CD4-positive, alpha-beta T cell treated with Interleukin-15 for 1 hour (primary cell): ENCODE results near the gene TMEM74B.
A peak's percentile ranks its signal among the peaks of the same experiment; 100 is the strongest.

ENCODE experiments used
- DNase-seq: peaks from one replicate; pipeline ENCODE4 v3.0.0-alpha.2; 2020

TMEM74B gene

GRCh38 chr20:1204576-1204975 lies 19.8 kb upstream of the TMEM74B start:
- no peak for DNase-seq

- no peak for DNase-seq
Observed at GRCh38 chr20:1204113-1204512, 19.3 kb upstream of the TMEM74B start.

- no peak for DNase-seq
Observed at GRCh38 chr20:1203630-1204029, 18.8 kb upstream of the TMEM74B start.

- DNase-seq = no peak
Observed at GRCh38 chr20:1202762-1203504, 18.2 kb upstream of the TMEM74B start, which contains the start of gene C20orf202. Gene C20orf202 (plus strand): TSS chr20:1203454. CDS start chr20:1203586, 132 bp downstream.

- DNase-seq = no peak
Observed at GRCh38 chr20:1199964-1200363, 15.2 kb upstream of the TMEM74B start.

GRCh38 chr20:1199212-1199873 lies 14.6 kb upstream of the TMEM74B start:
- DNase-seq = no peak

- no peak for DNase-seq
Observed at GRCh38 chr20:1198751-1199150, 14.0 kb upstream of the TMEM74B start.

- DNase-seq = no peak
Observed at GRCh38 chr20:1197801-1198200, 13.0 kb upstream of the TMEM74B start.

- DNase-seq = no peak
Observed at GRCh38 chr20:1196634-1197033, 11.9 kb upstream of the TMEM74B start.

- DNase-seq = no peak
Observed at GRCh38 chr20:1195226-1195625, 10.4 kb upstream of the TMEM74B start.

- DNase-seq = no peak
Observed at GRCh38 chr20:1191299-1191698, 6.5 kb upstream of the TMEM74B start.

GRCh38 chr20:1190847-1191246 lies 6.1 kb upstream of the TMEM74B start:
- DNase-seq = no peak

GRCh38 chr20:1189827-1190226 lies 5.0 kb upstream of the TMEM74B start:
- no peak for DNase-seq

GRCh38 chr20:1188347-1188746 lies 3.6 kb upstream of the TMEM74B start:
- DNase-seq = no peak

GRCh38 chr20:1187605-1188171 lies 2.9 kb upstream of the TMEM74B start:
- no peak for DNase-seq

- no peak for DNase-seq
Observed at GRCh38 chr20:1186367-1186991, 1.7 kb upstream of the TMEM74B start.

GRCh38 chr20:1185790-1186334 lies 1.1 kb upstream of the TMEM74B start:
- peak; percentile 32 for DNase-seq

- no peak for DNase-seq
Observed at GRCh38 chr20:1185316-1185741, 548 bp upstream of the TMEM74B start.

GRCh38 chr20:1184260-1184637 lies 532 bp downstream of the TMEM74B start:
- DNase-seq = no peak

GRCh38 chr20:1183153-1183552 lies 1.6 kb downstream of the TMEM74B start:
- no peak for DNase-seq

GRCh38 chr20:1182106-1182505 lies 2.7 kb downstream of the TMEM74B start:
- no peak for DNase-seq

- DNase-seq = no peak
Observed at GRCh38 chr20:1180949-1181348, 3.8 kb downstream of the TMEM74B start.

- no peak for DNase-seq
Observed at GRCh38 chr20:1178623-1179022, 6.2 kb downstream of the TMEM74B start.
